Keratinocyte (primary cell): ENCODE measurements around the gene PAPPA2.

Source experiments
- CTCF ChIP-seq, 3 experiments: IDR thresholded peaks in 1 of 3; conservative IDR thresholded peaks in 1 of 3; optimal IDR thresholded peaks in 1 of 3; 2 replicates in 2 of 3; 3 replicates in 1 of 3; pipeline versions ENCODE3 to v1.5.1; 2011; ENCODE audit warnings: low read length in 3 of 3, mild to moderate bottlenecking in 3 of 3, moderate library complexity in 2 of 3, control low read depth in 1 of 3, inconsistent platforms in 1 of 3; ENCODE audit not compliant: insufficient read depth in 2 of 3; ENCODE audit errors: extremely low read depth in 1 of 3
- EZH2 ChIP-seq: IDR thresholded peaks from one replicate; pipeline ENCODE4 v1.6.1; 2012; ENCODE audit warnings: inconsistent platforms, mild to moderate bottlenecking, low read length, moderate library complexity

- TF ChIP-seq CTCF (optimal IDR thresholded peaks at IDR 0.05 in 1 of 3, IDR thresholded peaks at IDR 0.05 in 1 of 3, conservative IDR thresholded peaks at IDR 0.05 in 1 of 3; ENCODE audit: extremely low read depth in 1 of 3, insufficient read depth in 2 of 3, low read length in 3 of 3) (no peak), EZH2 (no peak)
These were observed 17.8 kb downstream of the PAPPA2 start for GRCh38 chr1:176480750-176481149.
